ENCODE data around the gene DDX1.

- TF ChIP-seq POLR2A (IDR thresholded peaks at IDR 0.05) (no peak), EP300 (IDR thresholded peaks at IDR 0.05) (no peak)
- TF ChIP-seq, protein P1, sequence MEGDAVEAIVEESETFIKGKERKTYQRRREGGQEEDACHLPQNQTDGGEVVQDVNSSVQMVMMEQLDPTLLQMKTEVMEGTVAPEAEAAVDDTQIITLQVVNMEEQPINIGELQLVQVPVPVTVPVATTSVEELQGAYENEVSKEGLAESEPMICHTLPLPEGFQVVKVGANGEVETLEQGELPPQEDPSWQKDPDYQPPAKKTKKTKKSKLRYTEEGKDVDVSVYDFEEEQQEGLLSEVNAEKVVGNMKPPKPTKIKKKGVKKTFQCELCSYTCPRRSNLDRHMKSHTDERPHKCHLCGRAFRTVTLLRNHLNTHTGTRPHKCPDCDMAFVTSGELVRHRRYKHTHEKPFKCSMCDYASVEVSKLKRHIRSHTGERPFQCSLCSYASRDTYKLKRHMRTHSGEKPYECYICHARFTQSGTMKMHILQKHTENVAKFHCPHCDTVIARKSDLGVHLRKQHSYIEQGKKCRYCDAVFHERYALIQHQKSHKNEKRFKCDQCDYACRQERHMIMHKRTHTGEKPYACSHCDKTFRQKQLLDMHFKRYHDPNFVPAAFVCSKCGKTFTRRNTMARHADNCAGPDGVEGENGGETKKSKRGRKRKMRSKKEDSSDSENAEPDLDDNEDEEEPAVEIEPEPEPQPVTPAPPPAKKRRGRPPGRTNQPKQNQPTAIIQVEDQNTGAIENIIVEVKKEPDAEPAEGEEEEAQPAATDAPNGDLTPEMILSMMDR (IDR thresholded peaks at IDR 0.05), result no peak
Observed at GRCh38 chr2:15626967-15627366, 35.3 kb downstream of the DDX1 start.

Measured in ovary (tissue), 3 donors.